NCI-H748 treated with DMSO at 0.1 percent for 48 hours (cell line): ENCODE results near the gene SNX9.
A peak's percentile ranks its signal among the peaks of the same experiment; 100 is the strongest.
"Not testable (repeated sequence)": the region's sequence is repeated elsewhere in the genome, so short reads cannot be mapped to it uniquely, and the experiment has no call there.

Experiments used
- DNase-seq: peaks from one replicate; lab custom pipeline; 2025; lab: John Stamatoyannopoulos, UW

Gene SNX9

DNA sequence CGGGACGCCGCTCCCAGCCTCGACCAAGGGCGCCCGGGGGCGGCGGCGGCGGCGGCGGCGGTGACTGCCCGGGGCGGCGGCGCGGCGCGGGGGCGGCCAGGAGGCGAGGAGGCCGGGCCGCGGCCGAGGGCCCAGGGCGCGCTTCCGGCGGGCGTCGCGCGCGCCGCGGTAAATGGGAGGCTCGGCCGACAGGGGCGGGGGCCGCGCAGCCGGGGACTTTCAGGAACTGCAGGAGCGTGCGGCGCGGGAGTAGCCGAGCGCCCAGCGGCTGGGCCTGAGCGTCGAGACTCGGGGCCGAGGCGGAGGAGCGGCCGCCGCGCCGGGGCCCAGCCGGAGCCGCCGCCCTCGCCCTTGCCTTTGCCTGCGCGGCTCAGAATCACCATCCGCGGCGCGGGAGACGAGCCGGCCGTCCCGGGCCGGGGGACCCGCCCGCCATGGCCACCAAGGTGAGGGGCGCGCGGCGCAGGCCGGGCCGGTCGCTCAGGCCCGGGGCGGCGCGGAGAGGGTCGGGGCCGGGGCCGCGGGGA lies at the start of gene SNX9:
Gene SNX9, plus strand, starts transcription at position 246 of the 527 bp plus-strand sequence. Its CDS starts 189 bp downstream, at position 435.
- DNase-seq = peak; percentile 44

DNA sequence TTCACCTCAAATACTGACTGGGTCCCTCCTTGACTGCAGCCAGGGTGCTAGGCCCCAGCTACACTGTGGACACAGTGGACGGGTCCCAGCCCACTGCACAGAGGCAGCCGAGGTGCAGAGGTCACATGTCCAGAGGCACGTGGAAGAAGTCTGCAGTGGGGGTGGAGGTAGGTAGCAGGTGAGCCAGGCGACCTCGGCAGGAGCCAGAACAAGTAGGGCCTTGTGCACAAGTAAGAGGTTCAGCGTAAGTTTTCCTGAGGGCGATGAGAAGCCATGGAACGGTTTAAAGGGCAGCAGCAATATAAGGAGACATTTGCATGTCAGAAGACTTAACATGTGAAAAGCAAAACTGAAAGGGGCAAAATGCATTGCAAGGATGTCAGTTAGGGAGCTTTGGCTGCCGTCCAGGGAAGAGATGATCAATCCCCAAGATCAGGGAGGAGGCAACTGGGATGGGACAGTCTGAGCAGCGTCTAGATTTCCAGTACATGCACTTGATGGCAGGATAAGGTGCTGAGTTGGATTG lies 49.7 kb upstream of the SNX9 start:
- no peak for DNase-seq

DNA sequence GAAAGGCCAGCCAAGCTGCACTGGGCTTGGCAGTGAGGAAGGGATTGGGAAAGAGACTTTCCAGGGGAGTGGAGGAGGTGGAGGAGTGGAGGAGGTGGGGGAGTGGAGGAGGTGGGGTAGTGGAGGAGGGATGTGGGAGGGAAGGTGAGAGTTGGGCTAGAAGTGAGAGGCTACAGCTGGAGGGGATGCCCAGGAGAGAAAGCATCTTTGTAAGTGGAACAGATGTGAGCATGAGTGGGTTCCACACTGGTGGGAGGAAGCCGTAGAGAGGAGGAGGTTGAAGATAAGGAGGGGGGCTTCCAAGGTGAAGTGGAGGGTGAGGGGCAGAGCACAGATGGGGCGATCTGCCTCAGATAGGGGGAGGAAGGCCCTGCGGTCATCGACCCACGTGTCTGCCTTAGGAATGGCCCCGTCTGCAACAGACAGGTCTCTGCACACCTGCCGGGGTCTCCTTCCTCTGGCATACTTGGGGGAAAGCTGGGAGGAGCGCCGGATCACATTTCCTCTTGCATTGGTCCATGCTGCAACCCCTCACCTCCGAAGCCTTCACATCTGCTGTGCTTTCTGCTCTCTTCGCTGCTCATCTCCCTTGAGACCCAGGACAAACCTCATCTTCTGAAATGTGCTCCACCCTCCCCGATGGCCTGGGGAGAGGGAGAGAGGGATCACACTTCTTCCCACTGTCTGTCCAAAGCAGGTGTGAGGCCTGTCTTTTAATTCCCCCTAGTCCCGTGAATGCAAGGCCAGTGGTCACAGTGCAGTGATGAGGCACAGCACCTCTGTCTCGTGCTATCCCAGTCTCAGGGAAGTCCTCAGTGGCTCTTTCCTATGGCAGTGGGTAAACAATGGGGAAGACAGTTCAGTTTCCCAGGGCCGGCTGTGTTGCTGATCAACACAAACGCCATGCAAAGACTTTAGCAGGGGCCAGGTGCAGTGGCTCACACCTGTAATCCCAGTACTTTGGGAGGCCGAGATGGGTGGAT lies 48.6 kb upstream of the SNX9 start:
- no peak for DNase-seq

DNA sequence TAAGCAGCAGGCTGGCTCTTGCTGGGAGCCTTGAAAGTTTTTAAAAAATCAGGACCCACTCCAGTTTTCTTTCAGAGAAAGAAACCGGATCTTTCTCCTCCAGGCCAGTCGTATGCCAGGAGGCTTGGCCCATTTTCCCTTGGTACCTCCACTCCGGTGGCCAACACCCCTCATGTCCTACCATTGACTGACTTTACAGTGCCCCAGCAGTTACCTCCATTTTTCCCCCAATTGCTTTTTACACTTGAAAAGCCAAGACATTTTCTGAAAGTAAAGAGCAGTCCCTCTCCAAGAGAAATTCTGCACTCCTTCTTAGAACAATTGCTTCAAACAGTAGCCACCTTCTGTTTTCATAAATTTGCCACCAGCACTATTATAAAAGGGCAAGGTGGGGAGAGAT lies 47.7 kb upstream of the SNX9 start:
- DNase-seq = no peak

DNA sequence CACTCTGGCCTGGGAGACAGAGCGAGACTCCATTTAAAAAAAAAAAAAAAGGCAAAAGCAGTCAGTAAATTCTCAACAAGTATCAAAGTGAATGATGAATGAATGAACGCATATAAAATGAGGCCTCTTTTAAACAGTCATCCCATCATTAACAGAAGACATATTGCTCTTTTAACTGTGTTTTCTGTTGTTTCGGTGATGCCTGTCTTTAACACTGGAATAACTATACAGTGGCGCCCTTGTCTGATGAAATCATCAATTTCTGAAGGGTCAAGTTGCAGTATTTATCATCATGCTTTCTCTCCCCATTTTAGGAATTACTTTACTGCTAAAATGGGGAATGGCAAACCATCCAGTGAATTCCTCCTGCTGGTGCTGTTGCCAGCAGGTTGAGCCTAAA lies 45.7 kb upstream of the SNX9 start:
- DNase-seq = no peak

DNA sequence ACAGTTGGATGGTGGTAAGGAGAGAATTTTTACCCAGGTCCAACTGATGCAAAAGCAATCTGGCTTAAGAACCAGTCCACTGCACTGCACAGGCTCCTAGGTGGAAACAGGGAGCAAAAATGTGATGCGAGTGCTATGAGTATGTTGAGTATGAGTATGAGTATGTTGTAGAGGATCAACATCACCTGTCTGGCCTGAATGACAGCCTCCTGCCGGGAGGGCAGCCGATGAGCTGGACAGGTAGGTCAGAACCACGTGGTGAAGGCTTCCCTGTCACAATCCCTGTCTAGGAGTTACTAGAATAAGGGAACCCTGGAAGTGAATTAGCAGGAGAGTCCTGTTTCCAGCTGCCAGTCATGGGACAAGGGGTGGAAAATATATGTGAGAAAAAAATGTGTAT lies 44.3 kb upstream of the SNX9 start:
- DNase-seq = no peak

DNA sequence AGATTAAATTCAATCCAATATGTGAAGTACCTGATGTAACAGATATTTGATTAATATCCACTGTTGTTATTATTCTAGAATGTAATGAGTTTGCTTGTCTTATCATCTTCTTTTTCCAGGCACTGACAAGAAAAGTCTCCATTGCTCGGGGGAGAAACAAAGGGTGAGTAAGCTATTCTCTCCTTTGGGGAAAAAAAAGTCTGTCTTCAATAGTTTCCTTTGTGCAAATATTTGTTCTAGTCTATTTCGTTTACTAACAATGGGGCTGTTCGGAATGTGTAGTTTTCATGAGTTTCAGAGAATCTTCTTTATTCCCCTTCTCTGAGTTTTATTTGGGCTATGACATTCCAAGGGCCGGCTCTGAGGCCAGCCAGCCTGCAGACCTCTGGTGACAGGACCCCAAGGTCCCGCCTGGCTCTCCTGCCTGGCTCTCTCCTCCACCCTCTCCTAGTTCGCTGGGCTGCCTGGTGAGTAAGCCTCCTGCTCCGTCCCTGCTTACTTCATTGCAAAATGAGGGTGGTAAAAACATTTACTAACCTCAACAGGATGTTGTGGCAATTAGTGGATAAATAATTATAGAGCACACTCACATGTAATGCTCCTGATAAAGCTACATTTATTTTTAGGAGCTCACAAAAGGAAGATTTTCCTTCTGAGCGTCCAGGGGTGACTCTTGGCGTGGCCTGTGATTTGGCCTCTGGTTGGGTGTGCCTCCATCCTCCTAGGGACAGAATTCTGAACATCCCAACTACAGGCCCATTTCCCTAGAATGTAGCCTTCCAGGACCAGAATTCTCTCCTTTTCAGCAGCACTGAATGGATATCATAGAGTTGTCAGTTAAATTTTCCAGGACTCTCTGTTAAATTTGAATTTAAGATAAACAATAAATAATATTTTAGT lies 43.1 kb upstream of the SNX9 start:
- DNase-seq = no peak

DNA sequence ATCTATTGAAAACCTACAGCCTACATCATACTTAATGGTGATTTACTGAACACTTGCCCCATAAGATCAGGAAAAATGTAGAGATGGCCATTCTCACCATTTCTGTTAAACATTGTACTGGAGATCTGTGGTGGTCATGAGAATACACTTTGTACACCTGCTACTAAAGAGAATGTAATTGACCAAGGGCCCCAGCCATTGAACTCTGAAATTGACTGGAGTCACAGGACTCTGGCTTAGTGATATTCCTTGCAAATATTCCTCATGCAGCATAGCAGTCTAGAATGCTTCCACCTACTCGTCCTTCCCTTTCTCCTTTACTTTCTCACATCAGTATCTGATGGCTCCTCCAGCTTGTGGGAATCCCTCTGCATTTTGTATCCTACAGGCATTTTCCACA lies 37.4 kb upstream of the SNX9 start:
- DNase-seq = no peak

DNA sequence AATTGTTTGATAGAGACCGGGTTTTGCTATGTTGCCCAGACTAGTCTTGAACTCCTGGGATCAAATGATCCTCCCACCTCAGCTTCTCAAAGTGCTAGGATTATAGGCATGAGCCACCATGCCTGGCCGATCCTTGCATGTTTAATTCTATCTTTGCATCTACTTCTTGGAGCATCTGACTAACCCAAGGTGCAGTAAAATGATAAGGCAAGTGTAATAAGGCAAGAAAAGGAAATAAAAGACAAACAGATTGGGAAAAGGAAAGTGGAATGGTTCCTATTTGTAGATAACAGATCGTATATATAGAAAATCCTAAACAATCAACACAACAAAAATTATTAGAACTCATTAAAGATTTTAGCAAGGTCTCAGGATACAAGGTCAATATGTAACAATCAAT lies 36.8 kb upstream of the SNX9 start:
- DNase-seq = no peak

DNA sequence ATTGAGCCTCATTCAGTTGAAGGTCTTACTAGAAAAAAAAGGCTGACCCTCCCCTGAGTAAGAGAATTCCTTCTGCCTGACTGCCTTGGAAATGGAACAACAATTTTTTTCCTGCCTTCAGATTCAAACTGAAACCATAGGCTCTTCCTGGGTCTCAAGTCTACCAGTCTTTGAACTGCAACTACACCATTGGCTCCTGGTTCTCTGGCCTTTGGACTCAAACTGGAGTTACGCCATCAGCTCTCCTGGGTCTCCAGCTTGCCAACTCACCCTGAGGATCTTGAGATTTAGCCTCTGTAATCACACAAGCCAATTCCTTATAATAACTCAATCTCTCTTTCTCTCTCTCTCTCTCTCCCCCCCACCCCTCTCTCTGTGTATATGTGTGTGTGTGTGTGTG lies 36.0 kb upstream of the SNX9 start:
- DNase-seq = no peak

DNA sequence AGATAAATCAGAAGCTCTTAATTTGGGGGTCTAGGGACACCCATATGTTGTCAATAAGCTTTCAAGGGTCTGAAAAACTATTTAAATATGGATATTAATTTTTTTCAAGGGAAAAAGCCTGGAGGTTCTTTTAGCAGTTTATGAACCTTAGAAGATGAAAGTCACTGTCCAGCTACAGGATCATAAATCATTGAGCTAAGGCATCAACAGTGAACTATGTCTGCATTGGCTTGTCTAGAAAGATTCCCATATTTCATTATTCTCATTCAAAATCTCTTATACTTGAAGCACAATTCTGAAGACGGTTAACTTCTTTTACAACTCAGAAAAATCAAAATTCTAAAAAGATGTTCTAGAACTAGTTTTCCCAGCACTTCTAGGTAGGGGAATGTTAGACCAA lies 34.9 kb upstream of the SNX9 start:
- DNase-seq = no peak

DNA sequence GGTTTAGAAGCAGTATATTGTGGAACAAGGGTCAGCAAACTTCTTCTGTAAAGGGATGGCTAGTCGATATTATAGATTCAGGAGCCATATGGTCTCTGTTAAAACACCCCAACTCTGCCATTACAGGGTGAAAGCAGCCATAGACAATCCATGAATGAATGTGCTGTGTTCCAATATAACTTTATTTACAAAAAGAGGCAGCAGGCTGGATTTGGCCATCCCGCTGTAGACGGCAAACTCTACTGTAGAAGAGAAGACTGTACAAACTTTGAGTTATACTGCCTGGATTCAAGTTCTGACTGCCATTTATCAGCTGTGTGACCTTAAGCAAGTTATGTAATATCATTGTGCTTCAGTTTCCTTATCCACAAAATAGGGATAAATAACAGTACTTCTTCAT lies 33.7 kb upstream of the SNX9 start:
- no peak for DNase-seq

DNA sequence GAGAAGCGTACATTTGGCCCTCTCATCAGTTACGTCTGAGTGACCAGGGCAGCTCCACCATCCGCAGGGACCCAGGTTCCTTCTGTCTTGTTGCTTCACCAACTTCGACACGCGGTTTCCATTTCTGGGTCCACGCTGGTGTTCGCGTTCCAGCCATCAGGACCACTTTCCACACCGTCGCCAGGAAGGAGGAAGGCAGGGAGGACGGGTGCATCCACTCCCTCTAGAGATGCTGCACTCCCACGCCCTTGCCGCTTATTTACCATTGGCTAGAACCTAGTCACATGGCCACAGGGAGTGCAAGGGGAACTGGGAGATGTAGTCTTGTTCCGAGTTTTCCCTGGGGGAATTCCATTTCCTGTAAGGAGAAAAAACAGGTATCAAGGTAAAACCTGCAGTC lies 33.2 kb upstream of the SNX9 start:
- DNase-seq = no peak

DNA sequence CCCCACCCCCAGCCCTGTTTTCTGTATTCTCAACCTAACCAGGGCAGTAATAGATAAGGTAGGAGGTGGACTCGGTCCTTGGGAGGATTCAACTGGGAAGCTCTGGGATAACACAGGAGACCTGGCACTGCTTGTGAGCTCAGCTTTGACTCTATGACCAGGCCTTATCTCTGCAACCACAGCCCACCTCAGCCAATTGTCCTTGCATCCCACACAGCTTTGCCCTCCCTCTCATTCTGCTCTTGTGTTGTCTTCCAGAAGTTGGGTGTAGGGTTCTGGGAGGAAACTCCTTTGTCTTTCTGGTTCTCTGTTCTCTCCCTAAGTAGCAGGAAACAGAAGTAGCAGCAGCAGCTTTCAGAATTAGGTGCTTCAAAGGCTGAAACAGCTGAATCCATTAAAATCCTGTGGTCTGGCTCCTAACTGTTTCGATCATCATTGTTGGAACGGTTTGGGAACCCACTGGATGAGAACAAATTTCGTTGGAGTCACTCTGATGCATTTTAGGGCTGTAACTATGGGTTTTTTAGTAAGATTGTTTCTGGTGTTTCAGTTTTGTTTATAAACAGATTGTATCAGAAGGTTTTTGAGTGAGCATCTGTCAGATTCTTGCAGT lies 32.4 kb upstream of the SNX9 start:
- no peak for DNase-seq

DNA sequence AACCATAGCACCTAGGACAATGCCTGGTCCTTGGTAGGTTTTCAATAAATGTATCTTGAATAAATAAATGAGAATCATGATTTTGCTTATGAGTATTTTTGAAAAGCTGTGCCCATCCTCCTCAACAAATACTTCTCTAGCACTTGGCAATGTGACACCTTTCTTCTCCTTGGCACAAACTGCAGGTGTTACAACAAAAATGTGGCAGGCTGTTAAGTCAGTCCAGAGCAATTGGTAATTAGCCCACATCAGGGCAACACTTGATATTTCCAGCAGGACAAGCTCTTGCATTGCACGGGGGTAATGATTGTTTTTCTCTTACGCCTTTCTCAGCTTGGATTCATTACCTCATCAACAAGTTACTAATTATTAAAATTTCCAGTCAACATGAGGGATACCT lies 31.6 kb upstream of the SNX9 start:
- DNase-seq = peak; percentile 29

DNA sequence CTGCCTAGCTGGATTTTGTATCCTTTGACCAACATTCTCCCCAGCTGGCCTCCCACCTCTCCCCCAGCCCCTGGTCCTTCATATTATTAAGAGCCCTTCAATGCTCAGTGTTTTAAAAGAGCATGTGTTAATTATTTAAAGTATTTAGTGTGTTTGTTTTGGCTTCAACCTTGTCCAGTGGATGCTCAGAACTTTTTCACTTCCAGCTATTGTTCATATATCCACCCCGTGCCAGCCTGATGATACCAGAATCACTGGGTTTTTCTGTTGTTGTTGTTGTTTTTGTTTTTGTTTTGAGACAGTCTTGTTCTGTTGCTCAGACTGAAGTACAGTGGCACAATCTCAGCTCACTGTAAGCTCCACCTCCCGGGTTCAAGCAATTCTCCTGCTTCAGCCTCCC lies 30.4 kb upstream of the SNX9 start:
- DNase-seq = no peak

DNA sequence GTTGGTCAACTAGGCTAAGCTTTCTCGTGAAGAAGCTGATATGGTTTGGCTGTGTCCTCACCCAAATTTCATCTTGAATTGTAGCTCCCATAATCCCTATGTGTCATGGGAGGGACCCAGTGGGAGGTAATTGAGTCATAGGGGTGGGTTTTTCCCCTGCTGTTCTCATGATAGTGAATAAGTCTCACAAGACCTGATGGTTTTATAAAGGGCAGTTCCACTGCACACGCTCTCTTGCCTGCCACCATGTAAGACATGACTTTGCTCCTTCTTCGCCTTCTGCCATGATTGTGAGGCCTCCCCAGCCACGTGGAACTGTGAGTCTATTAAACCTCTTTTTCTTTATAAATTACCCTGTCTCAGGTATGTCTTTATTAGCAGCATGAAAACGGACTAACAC lies 29.0 kb upstream of the SNX9 start:
- not testable (repeated sequence) for DNase-seq

DNA sequence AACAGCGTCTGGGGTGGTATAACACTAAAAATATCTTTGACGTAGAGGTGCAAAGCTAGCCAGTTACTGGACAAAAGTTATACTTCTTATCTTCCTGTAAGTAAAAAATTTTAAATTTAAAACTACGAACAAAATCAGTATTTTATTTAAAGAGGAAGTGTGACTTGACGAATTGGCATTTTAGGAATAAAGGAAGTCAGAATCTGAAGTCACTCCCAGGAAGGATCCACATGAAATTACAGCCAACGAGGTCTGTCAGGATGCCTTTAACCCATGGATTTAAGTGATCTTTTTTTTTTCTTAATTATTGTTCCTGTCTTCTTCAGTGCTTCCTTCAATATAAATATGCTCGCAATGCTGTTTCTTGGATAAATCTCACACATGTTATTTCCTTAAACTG lies 27.2 kb upstream of the SNX9 start:
- no peak for DNase-seq

DNA sequence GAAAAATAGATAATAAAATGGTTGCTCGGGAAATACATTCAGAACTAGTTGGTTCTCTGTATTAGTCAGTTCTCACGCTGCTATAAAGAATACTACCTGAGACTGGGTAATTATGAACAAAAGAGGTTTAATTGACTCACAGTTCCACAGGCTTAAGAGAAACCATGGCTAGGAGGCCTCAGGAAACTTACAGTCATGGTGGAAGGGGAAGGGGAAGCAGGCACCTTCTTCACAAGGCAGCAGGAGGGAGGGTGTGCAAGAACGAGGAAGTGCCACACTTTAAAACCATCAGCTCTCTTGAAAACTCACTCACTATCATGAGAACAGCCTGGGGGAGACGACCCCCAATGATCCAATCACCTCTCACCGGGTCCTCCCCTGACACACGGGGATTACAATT lies 24.2 kb upstream of the SNX9 start:
- DNase-seq = no peak

DNA sequence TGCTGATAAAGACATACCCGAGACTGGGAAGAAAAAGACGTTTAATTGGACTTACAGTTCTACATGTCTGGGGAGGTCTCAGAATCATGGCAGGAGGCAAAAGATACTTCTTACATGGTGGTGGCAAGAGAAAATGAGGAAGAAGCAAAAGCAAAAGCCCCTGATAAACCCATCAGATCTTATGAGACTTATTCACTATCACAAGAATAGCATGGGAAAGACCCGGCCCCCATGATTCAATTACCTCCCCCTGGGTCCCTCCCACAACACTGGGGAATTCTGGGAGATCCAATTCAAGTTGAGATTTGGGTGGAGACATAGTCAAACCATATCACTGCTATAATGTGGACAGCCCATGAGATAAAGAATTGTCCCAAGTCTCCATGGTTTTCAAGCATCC lies 23.5 kb upstream of the SNX9 start:
- DNase-seq = not testable (repeated sequence)

DNA sequence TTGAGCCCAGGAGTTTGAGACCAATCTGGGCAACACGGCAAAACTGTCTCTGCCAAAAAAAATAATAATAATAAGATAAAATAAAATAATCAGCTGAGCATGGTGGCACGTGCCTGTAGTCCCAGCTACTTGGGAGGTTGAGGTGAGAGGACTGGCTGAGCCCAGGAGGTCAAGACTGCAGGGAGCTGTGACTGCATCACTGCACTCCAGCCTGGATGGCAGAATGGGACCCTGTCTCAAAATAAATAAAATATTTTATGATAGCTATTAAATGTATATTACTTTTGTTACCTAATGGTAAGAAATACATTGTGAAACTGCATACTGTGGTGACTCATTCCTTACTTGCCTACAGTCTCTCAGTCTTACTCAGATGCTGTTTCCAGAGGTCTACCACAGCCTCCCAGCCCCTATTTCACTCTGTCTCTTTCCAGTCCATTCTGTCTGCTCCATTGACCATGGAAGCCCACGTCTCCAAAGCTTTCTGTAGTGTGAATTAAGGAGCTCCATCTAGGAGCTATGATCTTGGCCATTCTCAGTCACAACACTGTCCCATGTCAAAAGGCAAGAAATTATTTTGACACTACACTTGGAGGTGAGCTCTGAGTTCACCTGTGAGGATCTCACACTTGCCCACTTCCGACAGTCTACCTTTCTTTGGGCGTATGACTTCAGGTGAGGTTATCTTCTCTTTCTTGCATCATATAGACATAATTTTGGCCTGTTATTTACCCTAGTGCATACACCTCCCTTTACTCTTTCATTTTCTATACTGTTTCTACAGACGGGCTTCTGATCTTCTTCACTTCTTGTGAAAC lies 22.4 kb upstream of the SNX9 start:
- DNase-seq = no peak
